Adrenal gland (tissue), 12 donors: ENCODE data around the gene CAMKK1. TPM values are rescaled to one million over a fixed set of nuclear protein-coding genes. Genes with fewer than 3 reads are reported as not detected.
A peak's percentile ranks its signal among the peaks of the same experiment; 100 is the strongest.

Experiments used
- DNase-seq, 7 donors: peaks; one replicate each; pipeline ENCODE4 v3.0.0-alpha.2; 2019 to 2020
- H3K27ac ChIP-seq, 5 donors: fragments of 200-600 bp; sonication (generic) in 4 of 5; 1 replicate in 3 of 5; 2 replicates in 2 of 5; pipeline versions ENCODE4 v1.5.1 to v1.8.0; 2016 to 2020; ENCODE audit warnings: mild to moderate bottlenecking in 1 of 5
- H3K27me3 ChIP-seq: fragments of 200-600 bp; 2 replicates; pipeline ENCODE4 v1.8.0; 2021
- H3K36me3 ChIP-seq, 2 donors: fragments of 200-600 bp; replicated peaks in 1 of 2; 1 replicate in 1 of 2; 2 replicates in 1 of 2; pipeline versions ENCODE4 v1.5.1 to v1.8.0; 2018 to 2022
- H3K4me1 ChIP-seq, 2 donors: fragments of 200-600 bp; replicated peaks in 1 of 2; 1 replicate in 1 of 2; 2 replicates in 1 of 2; pipeline versions ENCODE4 v1.5.1 to v1.8.0; 2018 to 2021
- H3K4me3 ChIP-seq, 4 donors: fragments of 200-600 bp; sonication (generic) in 3 of 4; one replicate each; pipeline ENCODE4 v1.5.1; 2016 to 2018
- H3K9me3 ChIP-seq, 3 donors: fragments of 200-600 bp; sonication (generic) in 1 of 3; replicated peaks in 1 of 3; 1 replicate in 2 of 3; 2 replicates in 1 of 3; pipeline versions ENCODE4 v1.5.1 to v1.8.0; 2016 to 2021
- CTCF ChIP-seq, 6 experiments: fragments of 450-650 bp in 4 of 6; fragments of 200-600 bp in 2 of 6; sonication (generic) in 1 of 6; IDR thresholded peaks; 1 replicate in 5 of 6; 2 replicates in 1 of 6; pipeline versions ENCODE4 v1.5.1 to v1.8.0; 2016 to 2021; ENCODE audit warnings: antibody characterized with exemption in 6 of 6, mild to moderate bottlenecking in 2 of 6, moderate library complexity in 1 of 6
- POLR2A ChIP-seq, 2 donors: fragments of 450-650 bp; IDR thresholded peaks; one replicate each; pipeline ENCODE4 v1.6.1; 2017; ENCODE audit warnings: antibody characterized with exemption in 2 of 2, mild to moderate bottlenecking in 2 of 2, moderate library complexity in 1 of 2
- WGBS, 4 donors: extraction: QIAGEN DNeasy Blood & Tissue Kit in 2 of 4; methylation state at CpG; one replicate each; pipeline versions ENCODE4 v1.1.5 to v1.1.7; 2013 to 2017; 5-methylcytosine and 5-hydroxymethylcytosine counted together
- intact Hi-C, 2 donors: fragments of 100-400 bp; cut with DNase I; formaldehyde crosslinking; loops; one replicate each; pipeline versions ENCODE4 v1.14.1 to v1.15.0; 2022 to 2023
- polyA plus RNA-seq, 3 donors: library from polyadenylated mRNA; stranded (reverse); fragments of 200-250 nt in 2 of 3; fragments of 350-450 nt in 1 of 3; fragmentation: Illumina TruSeq in 1 of 3; extraction: RNeasy Lipid Tissue Mini Kit (QIAGEN cat#74804) in 1 of 3; gene quantifications; one replicate each; pipeline ENCODE4 v1.2.3, GENCODE V29; 2013 to 2014
- total RNA-seq, 9 donors: library from RNA; depleted of rRNA in 4 of 9; stranded (reverse); fragments of >200 nt in 4 of 9; fragments of 120-200 nt in 1 of 9; fragmentation: NEBNext Ultra II Directional in 1 of 9; extraction: Animal tissue kit (Norgen Biotek cat#: 25700) in 1 of 9; gene quantifications; one replicate each; pipeline versions ENCODE4 v1.1.0 to v1.2.4, GENCODE V29; 2013 to 2023
- donor health status: healthy with polysubstance abuse.
- donor health status: Bipolar disorder and iron deficiency.
- donor health status: DM: yes; HTN: yes; CAD: no.
- donor health status: DM: no; HTN: no; CAD: no.
- donor health status: DM: no; HTN: no; CAD: no.
- donor health status: DM: yes; HTN: yes; CAD: no.

Gene CAMKK1
- total and polyA plus RNA-seq, 12 donors, result 6.0 to 28.2 (median 10.8) TPM

- no peak for DNase-seq
- intact Hi-C loops, result no loop called here
- Histone ChIP-seq H3K36me3 (peaks cover 0 to 89% of the 10 kb centered on the region in 2 donors), H3K27me3 (no peaks in the 10 kb centered on the region), H3K27ac (no peak overlapping the region), H3K4me1 (peaks cover 3 to 4% of the 10 kb centered on the region in 2 donors), H3K4me3 (no peak overlapping the region), H3K9me3 (no peaks in the 10 kb centered on the region)
- TF ChIP-seq CTCF (IDR thresholded peaks at IDR 0.05) (no peak), POLR2A (IDR thresholded peaks at IDR 0.05) (no peak)
- WGBS, 4 donors, result 89 to 92% (median 91%) methylated on average over 6 of the region's 6 CpGs
Observed at GRCh38 chr17:3815122-3815521, 77.7 kb downstream of the CAMKK1 start.

DNA sequence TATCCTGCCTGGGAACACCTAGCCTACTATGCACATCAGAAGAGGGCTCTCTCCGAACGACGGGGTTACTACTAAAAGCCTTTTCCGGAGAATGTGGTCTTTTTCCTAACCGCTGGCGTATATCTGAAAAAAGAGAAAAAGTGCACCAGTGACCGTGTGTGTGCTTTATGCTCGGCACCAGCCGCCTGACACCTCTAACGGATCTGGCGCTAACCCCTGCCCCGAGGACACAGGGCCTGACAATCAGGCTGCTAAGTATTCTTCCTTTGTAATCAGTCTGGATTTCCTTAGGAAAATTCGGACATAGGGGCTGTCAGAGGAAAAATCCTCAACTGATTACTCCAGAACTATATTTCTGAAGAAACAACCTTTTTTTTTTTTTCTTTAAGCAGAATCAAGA, 78.5 kb downstream of the CAMKK1 start:
- peak in 1 of 7 donors; percentile 21 for DNase-seq
- WGBS, 4 donors, result 94 to 96% (median 95%) methylated on average over 13 of the region's 13 CpGs
- no peaks in the 10 kb centered on the region for H3K9me3 ChIP-seq
- H3K27ac ChIP-seq, result no peak overlapping the region
- H3K27me3 ChIP-seq, result no peaks in the 10 kb centered on the region
- H3K4me1 ChIP-seq, result peaks cover 3 to 4% of the 10 kb centered on the region in 2 donors
- intact Hi-C loops, result no loop called here
- peaks cover 0 to 88% of the 10 kb centered on the region in 2 donors for H3K36me3 ChIP-seq
- H3K4me3 ChIP-seq, result no peak overlapping the region
- TF ChIP-seq POLR2A (IDR thresholded peaks at IDR 0.05) (no peak), CTCF (IDR thresholded peaks at IDR 0.05) (no peak)

GRCh38 chr17:3813171-3813570, 79.7 kb downstream of the CAMKK1 start:
- intact Hi-C loops, result no loop called here
- peaks cover 0 to 93% of the 10 kb centered on the region in 2 donors for H3K36me3 ChIP-seq

DNA sequence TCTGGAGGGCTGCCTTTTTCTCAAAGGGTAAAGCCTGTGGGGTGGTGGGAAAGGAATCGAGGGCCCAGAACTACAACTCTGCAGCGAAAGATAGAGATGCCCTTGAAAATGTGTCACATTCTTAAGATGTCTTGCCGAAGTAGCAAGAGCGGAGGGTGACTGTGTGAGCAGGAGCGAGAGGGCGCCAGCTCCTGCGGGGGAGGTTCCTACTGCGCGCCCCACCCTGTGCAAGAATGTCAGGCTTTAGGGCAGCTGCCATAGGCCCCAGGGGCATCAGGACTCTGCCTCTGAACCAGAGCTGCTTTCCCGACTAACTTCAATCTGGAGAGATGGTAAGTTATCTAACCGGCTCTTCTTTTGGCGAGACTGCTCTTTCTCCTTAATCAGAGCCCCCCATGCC, 80.1 kb downstream of the CAMKK1 start:
- Histone ChIP-seq H3K9me3 (no peaks in the 10 kb centered on the region), H3K36me3 (peaks cover 0 to 93% of the 10 kb centered on the region in 2 donors), H3K4me1 (no peaks in the 10 kb centered on the region), H3K4me3 (no peak overlapping the region), H3K27me3 (no peaks in the 10 kb centered on the region), H3K27ac (no peak overlapping the region)
- intact Hi-C loops, result no loop called here
- WGBS, 4 donors, result 88 to 92% (median 91%) methylated on average over 11 to 12 of the region's 12 CpGs
- TF ChIP-seq POLR2A (IDR thresholded peaks at IDR 0.05), result no peak
- TF ChIP-seq CTCF (IDR thresholded peaks at IDR 0.05), result no peak
- peak in 1 of 7 donors; percentile 39 for DNase-seq

More at GRCh38 chr17:3813171-3813570, 79.7 kb downstream of the CAMKK1 start:
- 91 to 95% (median 94%) methylated on average over 14 to 15 of the region's 15 CpGs for WGBS, 4 donors
- Histone ChIP-seq H3K4me1 (no peaks in the 10 kb centered on the region), H3K9me3 (no peaks in the 10 kb centered on the region), H3K27ac (no peak overlapping the region), H3K4me3 (no peak overlapping the region), H3K27me3 (no peaks in the 10 kb centered on the region)
- no peak for TF ChIP-seq POLR2A (IDR thresholded peaks at IDR 0.05)
- TF ChIP-seq CTCF (IDR thresholded peaks at IDR 0.05), result no peak
- DNase-seq, result peak in 1 of 7 donors; percentile 39
